ENCODE data around the gene CRIM1.

CRIM1 gene

GRCh38 chr2:36406296-36406695 is 50.7 kb downstream of the CRIM1 start:
- DNase-seq (ENCODE audit: low read depth): no peak
- H3K4me3 ChIP-seq (ENCODE audit: low read depth, low read length): no peak overlapping the region
- in situ Hi-C loops (cut with HindIII; ENCODE audit: low sequenced_read_pairs): no loop called here
- no peak for TF ChIP-seq CTCF (IDR thresholded peaks at IDR 0.05; ENCODE audit: low read depth, low read length, missing control alignments)

GRCh38 chr2:36407413-36407812 is 51.8 kb downstream of the CRIM1 start:
- in situ Hi-C loops (cut with HindIII; ENCODE audit: low sequenced_read_pairs): no loop called here
- TF ChIP-seq CTCF (IDR thresholded peaks at IDR 0.05; ENCODE audit: low read depth, low read length, missing control alignments): no peak
- no peak for DNase-seq (ENCODE audit: low read depth)
- H3K4me3 ChIP-seq (ENCODE audit: low read depth, low read length): no peak overlapping the region

- TF ChIP-seq CTCF (IDR thresholded peaks at IDR 0.05; ENCODE audit: low read depth, low read length, missing control alignments): no peak
- DNase-seq (ENCODE audit: low read depth): peak; percentile 77
- in situ Hi-C loops (cut with HindIII; ENCODE audit: low sequenced_read_pairs): no loop called here
- H3K4me3 ChIP-seq (ENCODE audit: low read depth, low read length): no peak overlapping the region
These were observed 52.7 kb downstream of the CRIM1 start for GRCh38 chr2:36408198-36408703.

- in situ Hi-C loops (cut with HindIII; ENCODE audit: low sequenced_read_pairs): no loop called here
- H3K4me3 ChIP-seq (ENCODE audit: low read depth, low read length): no peak overlapping the region
- no peak for TF ChIP-seq CTCF (IDR thresholded peaks at IDR 0.05; ENCODE audit: low read depth, low read length, missing control alignments)
- no peak for DNase-seq (ENCODE audit: low read depth)
These were observed 53.8 kb downstream of the CRIM1 start for GRCh38 chr2:36409335-36409734.

GRCh38 chr2:36409935-36410334 is 54.4 kb downstream of the CRIM1 start:
- in situ Hi-C loops (cut with HindIII; ENCODE audit: low sequenced_read_pairs): loop anchor here (5.0 kb wide), 1 partner anchor 47 kb away; no protein-coding TSS in a partner anchor
- DNase-seq (ENCODE audit: low read depth): no peak
- no peak for TF ChIP-seq CTCF (IDR thresholded peaks at IDR 0.05; ENCODE audit: low read depth, low read length, missing control alignments)
- H3K4me3 ChIP-seq (ENCODE audit: low read depth, low read length): no peak overlapping the region

GRCh38 chr2:36410681-36411080 is 55.1 kb downstream of the CRIM1 start:
- H3K4me3 ChIP-seq (ENCODE audit: low read depth, low read length): no peak overlapping the region
- in situ Hi-C loops (cut with HindIII; ENCODE audit: low sequenced_read_pairs): loop anchor here (5.0 kb wide), 1 partner anchor 47 kb away; no protein-coding TSS in a partner anchor
- DNase-seq (ENCODE audit: low read depth): no peak
- TF ChIP-seq CTCF (IDR thresholded peaks at IDR 0.05; ENCODE audit: low read depth, low read length, missing control alignments): no peak
